ENCODE data around the gene KCNMA1. TPM values are rescaled to one million over a fixed set of nuclear protein-coding genes. Genes with fewer than 3 reads are reported as not detected.

Gene KCNMA1
- total RNA-seq, 2 donors from 2014 or later: 168 to 188 TPM

DNA sequence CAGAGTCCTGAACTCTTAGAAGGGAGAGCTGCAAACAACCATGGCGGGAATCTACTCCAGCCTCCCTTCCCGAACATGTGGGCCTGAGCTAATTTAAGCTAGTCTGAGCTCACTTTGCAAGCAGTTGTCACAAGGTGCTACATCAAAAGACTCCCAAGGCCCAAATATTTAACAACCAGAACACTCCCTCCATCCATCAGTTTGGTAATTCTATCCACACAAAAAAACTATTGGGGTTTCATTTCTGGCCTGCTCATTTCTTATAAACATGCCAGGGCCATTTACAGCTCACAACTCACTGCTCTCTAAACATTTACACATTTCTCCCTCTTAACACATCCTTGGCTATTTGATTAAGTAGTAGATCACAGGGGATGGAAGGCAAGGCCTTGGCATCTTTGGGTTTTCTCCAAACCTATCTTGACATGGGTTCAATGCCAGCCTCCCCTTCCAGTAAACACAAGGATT, 263.4 kb downstream of the KCNMA1 start:
- DNase-seq (ENCODE audit: low spot score) (no peak), ATAC-seq (ENCODE audit: insufficient number of reproducible peaks, low FRiP score, low read depth) (no peak)
- TF ChIP-seq, protein P1, sequence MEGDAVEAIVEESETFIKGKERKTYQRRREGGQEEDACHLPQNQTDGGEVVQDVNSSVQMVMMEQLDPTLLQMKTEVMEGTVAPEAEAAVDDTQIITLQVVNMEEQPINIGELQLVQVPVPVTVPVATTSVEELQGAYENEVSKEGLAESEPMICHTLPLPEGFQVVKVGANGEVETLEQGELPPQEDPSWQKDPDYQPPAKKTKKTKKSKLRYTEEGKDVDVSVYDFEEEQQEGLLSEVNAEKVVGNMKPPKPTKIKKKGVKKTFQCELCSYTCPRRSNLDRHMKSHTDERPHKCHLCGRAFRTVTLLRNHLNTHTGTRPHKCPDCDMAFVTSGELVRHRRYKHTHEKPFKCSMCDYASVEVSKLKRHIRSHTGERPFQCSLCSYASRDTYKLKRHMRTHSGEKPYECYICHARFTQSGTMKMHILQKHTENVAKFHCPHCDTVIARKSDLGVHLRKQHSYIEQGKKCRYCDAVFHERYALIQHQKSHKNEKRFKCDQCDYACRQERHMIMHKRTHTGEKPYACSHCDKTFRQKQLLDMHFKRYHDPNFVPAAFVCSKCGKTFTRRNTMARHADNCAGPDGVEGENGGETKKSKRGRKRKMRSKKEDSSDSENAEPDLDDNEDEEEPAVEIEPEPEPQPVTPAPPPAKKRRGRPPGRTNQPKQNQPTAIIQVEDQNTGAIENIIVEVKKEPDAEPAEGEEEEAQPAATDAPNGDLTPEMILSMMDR (IDR thresholded peaks at IDR 0.05): no peak
- Histone ChIP-seq H3K27me3 (replicated peaks; ENCODE audit: insufficient read depth) (no peaks in the 10 kb centered on the region), H3K27ac (peak overlapping the region; percentile 13 to 15), H3K4me3 (no peak overlapping the region), H3K9me3 (no peaks in the 10 kb centered on the region), H3K4me1 (ENCODE audit: control insufficient read depth in 1 of 2, low read depth in 2 of 2) (peaks cover 6 to 56% of the 10 kb centered on the region in 2 donors), H3K36me3 (no peaks in the 10 kb centered on the region)

DNA sequence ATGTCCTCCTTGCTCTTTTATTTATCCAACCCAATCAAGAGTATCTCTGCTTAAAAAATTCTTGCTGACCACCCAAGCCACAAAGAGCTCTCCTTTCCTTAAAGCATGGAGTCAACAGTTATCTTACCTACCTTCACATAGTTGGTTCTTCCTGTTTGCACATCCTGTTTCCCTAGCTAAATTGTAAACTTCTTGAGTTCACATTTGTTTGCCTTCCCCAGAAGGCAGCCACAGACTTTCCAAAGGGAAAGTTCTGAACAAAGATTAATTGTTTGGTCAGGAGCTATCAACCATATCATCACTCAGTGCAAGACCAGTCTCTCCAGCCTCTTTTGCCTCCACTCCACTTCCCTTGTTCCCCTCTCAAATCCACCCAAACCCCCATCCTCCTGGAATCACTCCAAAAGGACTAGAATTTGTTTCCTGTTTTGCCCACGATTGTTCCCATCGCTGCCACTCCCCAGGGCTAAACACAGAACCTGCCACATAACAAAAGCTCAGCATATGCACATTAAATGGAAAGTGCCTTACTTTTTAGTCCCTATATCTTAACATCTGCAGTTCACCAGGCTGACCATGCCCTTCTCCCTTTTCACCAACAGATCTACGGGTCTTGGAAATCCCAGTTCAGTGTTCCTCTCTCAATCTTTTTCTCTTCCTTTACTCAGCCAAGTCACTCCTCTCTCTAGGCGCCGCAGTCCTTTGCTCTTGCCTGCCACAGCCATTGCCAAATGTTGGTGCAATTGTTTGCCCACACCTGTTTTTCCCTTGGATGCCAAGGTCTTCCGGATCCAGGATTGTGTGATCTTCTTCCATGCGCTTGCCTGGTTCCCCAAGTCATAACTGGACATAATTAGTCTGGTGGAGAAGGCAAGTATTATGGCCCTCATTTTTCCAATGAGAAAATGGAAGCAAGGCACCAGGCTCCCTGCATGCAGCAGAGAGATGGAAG, 265.5 kb downstream of the KCNMA1 start:
- no peak for DNase-seq (ENCODE audit: low spot score)
- H3K4me3 ChIP-seq: no peak overlapping the region
- TF ChIP-seq, protein P1 (IDR thresholded peaks at IDR 0.05): no peak
- no peak for ATAC-seq (ENCODE audit: insufficient number of reproducible peaks, low FRiP score, low read depth)
- no peak overlapping the region for H3K27ac ChIP-seq
- H3K4me1 ChIP-seq (ENCODE audit: control insufficient read depth in 1 of 2, low read depth in 2 of 2): peaks cover 6 to 42% of the 10 kb centered on the region in 2 donors
- no peaks in the 10 kb centered on the region for H3K36me3 ChIP-seq
- H3K9me3 ChIP-seq: peaks cover 4% of the 10 kb centered on the region
- no peaks in the 10 kb centered on the region for H3K27me3 ChIP-seq (replicated peaks; ENCODE audit: insufficient read depth)

DNA sequence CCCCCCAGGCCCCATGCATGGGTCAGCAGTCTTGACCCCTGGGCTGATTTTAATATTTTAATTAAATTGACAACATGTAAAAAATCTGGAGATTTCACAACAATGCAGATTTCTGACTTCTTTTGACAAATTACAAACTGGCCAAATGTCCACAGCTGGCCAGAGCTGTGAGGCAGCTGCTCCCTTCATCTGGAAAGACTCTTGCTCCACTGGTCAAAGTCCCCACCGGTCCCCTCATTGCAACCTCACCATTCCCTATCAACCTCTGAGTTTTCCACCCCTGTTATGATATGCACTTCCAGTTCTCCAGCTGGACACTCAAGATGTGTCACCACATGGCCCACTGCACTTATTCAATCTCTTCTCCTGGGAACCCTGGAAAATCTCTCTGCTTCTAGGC, 266.2 kb downstream of the KCNMA1 start:
- no peak for DNase-seq (ENCODE audit: low spot score)
- Histone ChIP-seq H3K36me3 (no peaks in the 10 kb centered on the region), H3K27me3 (replicated peaks; ENCODE audit: insufficient read depth) (no peaks in the 10 kb centered on the region), H3K9me3 (peaks cover 4% of the 10 kb centered on the region), H3K4me1 (ENCODE audit: control insufficient read depth in 1 of 2, low read depth in 2 of 2) (peaks cover 6 to 36% of the 10 kb centered on the region in 2 donors), H3K4me3 (no peak overlapping the region), H3K27ac (no peak overlapping the region)
- TF ChIP-seq, protein P1 (IDR thresholded peaks at IDR 0.05): no peak
- ATAC-seq (ENCODE audit: insufficient number of reproducible peaks, low FRiP score, low read depth): no peak

DNA sequence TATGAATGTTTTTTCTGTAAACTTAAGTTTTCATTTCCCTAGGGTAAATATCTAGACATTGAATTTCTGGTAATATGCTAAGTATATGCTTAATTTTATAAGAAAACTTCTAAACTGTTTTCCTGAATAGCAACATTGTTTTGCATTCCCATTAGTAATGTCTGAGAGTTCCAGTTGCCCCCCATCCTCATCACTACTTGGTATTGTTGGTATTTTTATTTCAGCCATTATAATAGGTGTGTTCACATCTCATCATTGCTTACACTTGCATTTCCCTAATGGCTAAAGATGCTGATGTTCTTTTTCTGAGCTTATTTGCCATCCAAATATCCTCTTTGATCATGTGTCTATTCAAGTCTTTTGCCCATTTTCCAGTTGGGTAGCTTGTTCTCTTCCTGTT, 269.6 kb downstream of the KCNMA1 start:
- TF ChIP-seq, protein P1 (IDR thresholded peaks at IDR 0.05): no peak
- peaks cover 4% of the 10 kb centered on the region for H3K9me3 ChIP-seq
- ATAC-seq (ENCODE audit: insufficient number of reproducible peaks, low FRiP score, low read depth): no peak
- H3K4me3 ChIP-seq: no peak overlapping the region
- no peaks in the 10 kb centered on the region for H3K36me3 ChIP-seq
- DNase-seq (ENCODE audit: low spot score): no peak
- H3K4me1 ChIP-seq (ENCODE audit: control insufficient read depth in 1 of 2, low read depth in 2 of 2): peaks cover 0 to 37% of the 10 kb centered on the region in 2 donors
- H3K27ac ChIP-seq: no peak overlapping the region
- no peaks in the 10 kb centered on the region for H3K27me3 ChIP-seq (replicated peaks; ENCODE audit: insufficient read depth)

DNA sequence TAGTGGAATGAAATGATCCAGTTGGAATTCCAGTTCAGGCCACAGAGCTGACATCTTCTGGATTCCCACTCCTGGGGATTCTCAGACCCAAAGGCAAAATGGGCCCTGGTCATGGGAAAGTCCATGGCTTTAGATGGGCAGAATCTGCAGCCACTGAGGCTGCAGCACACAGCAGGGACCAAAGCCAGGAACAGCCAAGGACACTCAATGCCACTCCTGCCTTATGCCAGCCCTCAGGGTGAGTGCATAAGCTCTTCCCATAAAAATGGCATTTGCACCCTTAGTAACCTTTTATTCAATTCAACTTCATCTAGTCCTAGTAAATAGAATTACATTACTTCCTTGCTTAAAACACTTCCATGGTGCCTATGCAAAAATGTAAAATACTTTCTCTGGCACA, 274.4 kb downstream of the KCNMA1 start:
- DNase-seq (ENCODE audit: low spot score): no peak
- TF ChIP-seq, protein P1 (IDR thresholded peaks at IDR 0.05): no peak
- H3K4me3 ChIP-seq: no peak overlapping the region
- H3K27ac ChIP-seq: no peak overlapping the region
- H3K9me3 ChIP-seq: no peaks in the 10 kb centered on the region
- H3K4me1 ChIP-seq (ENCODE audit: control insufficient read depth in 1 of 2, low read depth in 2 of 2): peaks cover 0 to 54% of the 10 kb centered on the region in 2 donors
- no peaks in the 10 kb centered on the region for H3K27me3 ChIP-seq (replicated peaks; ENCODE audit: insufficient read depth)
- no peak for ATAC-seq (ENCODE audit: insufficient number of reproducible peaks, low FRiP score, low read depth)
- no peaks in the 10 kb centered on the region for H3K36me3 ChIP-seq
